Adrenal gland (tissue), 5 donors: Measurements from ENCODE around the gene PSAT1.

Experiments
- POLR2A ChIP-seq, 2 donors: fragments of 450-650 bp; IDR thresholded peaks; one replicate each; pipeline ENCODE4 v1.6.1; 2017; ENCODE audit warnings: antibody characterized with exemption in 2 of 2, mild to moderate bottlenecking in 2 of 2, moderate library complexity in 1 of 2
- TF ChIP-seq, protein P1 (sequence below), 6 experiments: fragments of 450-650 bp in 4 of 6; fragments of 200-600 bp in 2 of 6; sonication (generic) in 1 of 6; IDR thresholded peaks; 1 replicate in 5 of 6; 2 replicates in 1 of 6; pipeline versions ENCODE4 v1.5.1 to v1.8.0; 2016 to 2021; ENCODE audit warnings: antibody characterized with exemption in 6 of 6, mild to moderate bottlenecking in 2 of 6, moderate library complexity in 1 of 6
- donor health status: DM: no; HTN: no; CAD: no.

DNA sequence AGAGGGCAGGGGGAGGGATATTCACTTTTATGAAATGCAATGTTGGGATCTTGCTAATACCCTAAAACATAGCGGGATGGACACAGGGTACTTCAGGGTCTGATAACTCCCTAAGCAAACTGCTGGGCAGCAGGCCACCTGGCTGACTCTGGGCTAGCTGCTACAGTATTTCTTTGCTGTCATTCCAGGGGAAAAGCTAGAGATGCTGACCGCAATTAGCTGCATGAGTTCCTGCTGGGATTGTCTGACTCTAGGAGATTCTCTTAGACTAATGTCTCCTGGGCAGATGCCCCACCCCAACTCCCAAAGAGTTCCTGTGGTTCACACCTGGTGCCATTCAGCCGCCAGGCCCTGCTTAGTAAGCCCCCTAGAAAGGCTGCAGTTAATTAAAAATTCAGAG, 69.9 kb downstream of the PSAT1 start:
- no peak for TF ChIP-seq POLR2A (IDR thresholded peaks at IDR 0.05)
- TF ChIP-seq, protein P1, sequence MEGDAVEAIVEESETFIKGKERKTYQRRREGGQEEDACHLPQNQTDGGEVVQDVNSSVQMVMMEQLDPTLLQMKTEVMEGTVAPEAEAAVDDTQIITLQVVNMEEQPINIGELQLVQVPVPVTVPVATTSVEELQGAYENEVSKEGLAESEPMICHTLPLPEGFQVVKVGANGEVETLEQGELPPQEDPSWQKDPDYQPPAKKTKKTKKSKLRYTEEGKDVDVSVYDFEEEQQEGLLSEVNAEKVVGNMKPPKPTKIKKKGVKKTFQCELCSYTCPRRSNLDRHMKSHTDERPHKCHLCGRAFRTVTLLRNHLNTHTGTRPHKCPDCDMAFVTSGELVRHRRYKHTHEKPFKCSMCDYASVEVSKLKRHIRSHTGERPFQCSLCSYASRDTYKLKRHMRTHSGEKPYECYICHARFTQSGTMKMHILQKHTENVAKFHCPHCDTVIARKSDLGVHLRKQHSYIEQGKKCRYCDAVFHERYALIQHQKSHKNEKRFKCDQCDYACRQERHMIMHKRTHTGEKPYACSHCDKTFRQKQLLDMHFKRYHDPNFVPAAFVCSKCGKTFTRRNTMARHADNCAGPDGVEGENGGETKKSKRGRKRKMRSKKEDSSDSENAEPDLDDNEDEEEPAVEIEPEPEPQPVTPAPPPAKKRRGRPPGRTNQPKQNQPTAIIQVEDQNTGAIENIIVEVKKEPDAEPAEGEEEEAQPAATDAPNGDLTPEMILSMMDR (IDR thresholded peaks at IDR 0.05): no peak
